H1 (cell line): Measurements from ENCODE around the gene FHIT. TPM values are rescaled to one million over a fixed set of nuclear protein-coding genes. Genes with fewer than 3 reads are reported as not detected.

Experiments used
- CTCF ChIA-PET: fragments of 300-600 bp; sonication (Branson Sonifier 250); formaldehyde crosslinking; loops from one replicate; lab custom pipeline; 2021; ENCODE audit not compliant: partially characterized antibody; lab: Charles Lee
- POLR2A ChIA-PET: fragments of 300-600 bp; sonication (Branson Sonifier 250); formaldehyde crosslinking; loops from one replicate; lab custom pipeline; 2021; ENCODE audit warnings: inconsistent platforms; ENCODE audit not compliant: partially characterized antibody; lab: Charles Lee
- DNase-seq, 2 experiments: peaks; one replicate each; pipeline versions ENCODE4 v3.0.0 to v3.0.0-alpha.2; 2010 to 2022; ENCODE audit warnings: low spot score in 2 of 2, low read depth in 1 of 2, mixed read lengths in 1 of 2
- FAIRE-seq: peaks from 2 replicates; lab custom pipeline; 2011; peaks lifted over from hg19 to GRCh38; lab: Jason Lieb, UNC
- H2AFZ ChIP-seq: 2 replicates; pipeline ENCODE4 v1.8.1; 2012; ENCODE audit warnings: low read length, inconsistent platforms
- H2AK5ac ChIP-seq: 2 replicates; pipeline ENCODE4 v1.6.1; 2013; ENCODE audit warnings: low read depth, low read length
- H2BK120ac ChIP-seq: replicated peaks from 2 replicates; pipeline ENCODE3; 2013; ENCODE audit warnings: low read depth, low read length, inconsistent platforms
- H2BK12ac ChIP-seq: 2 replicates; pipeline ENCODE4 v1.6.1; 2013; ENCODE audit warnings: low read depth, low read length
- H2BK15ac ChIP-seq: 2 replicates; pipeline ENCODE4 v1.6.1; 2013; ENCODE audit warnings: low read length
- H2BK20ac ChIP-seq: 2 replicates; pipeline ENCODE4 v1.6.1; 2013; ENCODE audit warnings: low read length
- H2BK5ac ChIP-seq: 2 replicates; pipeline ENCODE4 v1.6.1; 2013; ENCODE audit warnings: low read depth, low read length
- H3K14ac ChIP-seq: 2 replicates; pipeline ENCODE4 v1.6.1; 2013; ENCODE audit warnings: inconsistent platforms; ENCODE audit not compliant: insufficient read length
- H3K18ac ChIP-seq: 2 replicates; pipeline ENCODE4 v1.6.1; 2013; ENCODE audit warnings: low read length; ENCODE audit errors: extremely low read depth
- H3K23ac ChIP-seq: 2 replicates; pipeline ENCODE4 v1.6.1; 2013; ENCODE audit warnings: inconsistent platforms; ENCODE audit not compliant: insufficient read length
- H3K23me2 ChIP-seq: 2 replicates; pipeline ENCODE4 v1.6.1; 2013; ENCODE audit warnings: low read depth, low read length
- H3K27ac ChIP-seq: 2 replicates; pipeline ENCODE4 v1.6.1; 2011; ENCODE audit warnings: low read depth, low read length, inconsistent platforms
- H3K27me3 ChIP-seq, 4 experiments: replicated peaks in 1 of 4; 1 replicate in 1 of 4; 2 replicates in 3 of 4; pipeline versions ENCODE4 v1.6.1 to v1.8.1; 2011 to 2013; ENCODE audit warnings: low read length in 3 of 4, mild to moderate bottlenecking in 3 of 4, inconsistent platforms in 2 of 4, mixed read lengths in 2 of 4, moderate library complexity in 1 of 4; ENCODE audit not compliant: control insufficient read depth in 3 of 4, insufficient read depth in 3 of 4; ENCODE audit errors: extremely low read depth in 1 of 4
- H3K36me3 ChIP-seq, 4 experiments: 2 replicates each; pipeline versions ENCODE4 v1.6.1 to v1.8.1; 2011 to 2013; ENCODE audit warnings: mild to moderate bottlenecking in 4 of 4, low read length in 3 of 4, moderate library complexity in 2 of 4, control low read depth in 1 of 4, inconsistent platforms in 1 of 4; ENCODE audit not compliant: insufficient read depth in 4 of 4, control insufficient read depth in 2 of 4
- H3K4ac ChIP-seq: replicated peaks from 2 replicates; pipeline ENCODE3; 2013; ENCODE audit warnings: low read length, low read depth, mixed read lengths, inconsistent platforms; ENCODE audit not compliant: insufficient read length
- H3K4me1 ChIP-seq, 4 experiments: replicated peaks in 1 of 4; 1 replicate in 1 of 4; 2 replicates in 3 of 4; pipeline versions ENCODE4 v1.6.1 to v1.8.1; 2011 to 2013; ENCODE audit warnings: low read length in 3 of 4, inconsistent platforms in 2 of 4, mixed read lengths in 1 of 4; ENCODE audit not compliant: insufficient read depth in 4 of 4, control insufficient read depth in 3 of 4
- H3K4me2 ChIP-seq, 2 experiments: 2 replicates each; pipeline versions ENCODE4 v1.6.1 to v1.8.1; 2011 to 2013; ENCODE audit warnings: low read depth in 2 of 2, low read length in 2 of 2, control low read depth in 1 of 2, inconsistent platforms in 1 of 2, mild to moderate bottlenecking in 1 of 2; ENCODE audit not compliant: insufficient read depth in 1 of 2
- H3K4me3 ChIP-seq, 4 experiments: fragments of 200-600, 300-600 bp in 1 of 4; sonication (generic), shearing (Covaris generic), sonication (Bioruptor Twin) in 1 of 4; 2 replicates each; pipeline versions ENCODE4 v1.5.1 to v1.8.1; 2011 to 2016; ENCODE audit warnings: low read length in 4 of 4, low read depth in 3 of 4, control low read depth in 2 of 4, inconsistent platforms in 2 of 4, mild to moderate bottlenecking in 2 of 4, mixed read lengths in 1 of 4, moderate library complexity in 1 of 4; ENCODE audit not compliant: insufficient read depth in 2 of 4; ENCODE audit errors: extremely low read depth in 1 of 4
- H3K56ac ChIP-seq: replicated peaks from 2 replicates; pipeline ENCODE3; 2013; ENCODE audit warnings: low read depth, mild to moderate bottlenecking, mixed read lengths, low read length, inconsistent platforms; ENCODE audit not compliant: insufficient read length
- H3K79me1 ChIP-seq: 2 replicates; pipeline ENCODE4 v1.6.1; 2013; ENCODE audit warnings: low read depth, low read length, control low read depth
- H3K79me2 ChIP-seq, 2 experiments: 2 replicates each; pipeline versions ENCODE4 v1.6.1 to v1.8.1; 2012 to 2013; ENCODE audit warnings: low read length in 2 of 2, mild to moderate bottlenecking in 2 of 2, inconsistent platforms in 1 of 2; ENCODE audit not compliant: insufficient read depth in 2 of 2, control insufficient read depth in 1 of 2
- H3K9ac ChIP-seq, 4 experiments: replicated peaks in 1 of 4; 1 replicate in 1 of 4; 2 replicates in 3 of 4; pipeline versions ENCODE4 v1.6.1 to v1.8.1; 2011 to 2013; ENCODE audit warnings: low read depth in 3 of 4, low read length in 3 of 4, control low read depth in 2 of 4, mild to moderate bottlenecking in 2 of 4, moderate library complexity in 2 of 4, inconsistent platforms in 1 of 4; ENCODE audit errors: extremely low read depth in 1 of 4
- H3K9me3 ChIP-seq, 2 experiments: 2 replicates each; pipeline versions ENCODE4 v1.6.1 to v1.8.1; 2012 to 2013; ENCODE audit warnings: mild to moderate bottlenecking in 2 of 2, moderate library complexity in 2 of 2, control low read depth in 1 of 2, inconsistent platforms in 1 of 2, low read depth in 1 of 2, low read length in 1 of 2, mixed read lengths in 1 of 2; ENCODE audit not compliant: insufficient read depth in 2 of 2
- H4K20me1 ChIP-seq, 2 experiments: replicated peaks in 1 of 2; 2 replicates each; pipeline versions ENCODE3 to v1.8.1; 2011 to 2013; ENCODE audit warnings: inconsistent platforms in 2 of 2, low read length in 2 of 2, mild to moderate bottlenecking in 1 of 2; ENCODE audit not compliant: insufficient read depth in 2 of 2, control insufficient read depth in 1 of 2
- H4K5ac ChIP-seq: 2 replicates; pipeline ENCODE4 v1.6.1; 2013; ENCODE audit warnings: low read length, low read depth, mixed read lengths, inconsistent platforms; ENCODE audit not compliant: insufficient read length
- H4K8ac ChIP-seq: 2 replicates; pipeline ENCODE4 v1.8.0; 2013; ENCODE audit warnings: mild to moderate bottlenecking, moderate library complexity, low read length, inconsistent platforms; ENCODE audit not compliant: insufficient read depth; ENCODE audit errors: extremely low read depth
- H4K91ac ChIP-seq: replicated peaks from 2 replicates; pipeline ENCODE3; 2013; ENCODE audit warnings: low read length, mixed read lengths, inconsistent platforms; ENCODE audit not compliant: insufficient read length
- CBX8 ChIP-seq: fragments of 300-800, 300-1000 bp; sonication (generic); IDR thresholded peaks from 2 replicates; pipeline ENCODE4 v1.7.1; 2016; ENCODE audit warnings: low read depth, low read length, borderline replicate concordance
- GTF2F1 ChIP-seq: IDR thresholded peaks from 2 replicates; pipeline ENCODE4 v1.6.1; 2012; ENCODE audit warnings: low read depth, low read length, improper control_type of control experiment, borderline replicate concordance
- HDAC6 ChIP-seq: IDR thresholded peaks from one replicate; pipeline ENCODE4 v1.7.1; 2012; ENCODE audit warnings: low read depth, mild to moderate bottlenecking, inconsistent platforms, low read length, moderate library complexity
- POLR2AphosphoS5 ChIP-seq: IDR thresholded peaks from 2 replicates; pipeline ENCODE4 v1.6.1; 2011; ENCODE audit warnings: low read depth, low read length
- WGBS, 2 experiments: shearing (Covaris generic) in 1 of 2; methylation state at CpG; one replicate each; pipeline versions ENCODE4 v1.1.6 to v1.1.7; 2013 to 2015; ENCODE audit warnings: low lambda C conversion rate in 2 of 2, mixed read lengths in 2 of 2, inconsistent platforms in 1 of 2, low coverage in 1 of 2, missing lambda C conversion rate in 1 of 2; ENCODE audit not compliant: insufficient replicate concordance in 2 of 2, insufficient coverage in 1 of 2, insufficient read length in 1 of 2; ENCODE audit errors: extremely low coverage in 1 of 2, missing lambda C conversion rate in 1 of 2; 5-methylcytosine and 5-hydroxymethylcytosine counted together
- polyA plus RNA-seq, 7 experiments: library from polyadenylated mRNA; depleted of rRNA in 3 of 7; stranded (reverse) in 5 of 7; unstranded in 2 of 7; fragments of >200 nt in 5 of 7; fragments of 200-250 nt in 2 of 7; gene quantifications; 1 replicate in 5 of 7; 2 replicates in 1 of 7; 4 replicates in 1 of 7; pipeline versions ENCODE4 v1.2.1 to v1.2.3, GENCODE V29; 2011 to 2013; ENCODE audit warnings: missing spikeins in 2 of 7, mixed read lengths in 2 of 7
- total RNA-seq: library from RNA; stranded (reverse); fragmentation: NEBNext Ultra II Directional; extraction: Animal tissue kit (Norgen Biotek cat#: 25700); gene quantifications from 2 replicates; pipeline ENCODE4 v1.2.1, GENCODE V29; 2021

Gene FHIT
- total and polyA plus RNA-seq, 2 of the 8 experiments (the other 6 are each of a cell fraction or from before 2014, with no cell fraction given), result 1.2 to 3.2 TPM

DNA sequence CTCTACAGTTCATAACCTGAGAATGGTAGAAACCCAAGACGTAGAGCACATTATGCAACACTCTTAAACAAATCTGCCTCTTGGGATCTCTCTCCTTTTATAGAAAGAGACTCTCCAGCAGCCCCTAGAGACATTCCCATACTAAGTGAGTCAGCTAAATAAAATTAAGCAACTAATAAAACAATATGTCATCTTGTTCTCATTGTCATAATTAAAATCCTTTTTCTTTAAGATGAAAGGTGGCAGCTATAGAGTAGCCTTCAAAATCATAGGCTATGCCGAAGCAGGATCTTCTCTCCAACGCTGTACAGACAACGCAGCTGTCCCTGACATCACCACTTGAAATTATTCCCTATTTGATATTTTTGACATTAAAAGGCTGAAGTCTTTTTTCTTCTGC, 790.0 kb downstream of the FHIT start:
- no peaks in the 10 kb centered on the region for H3K79me2 ChIP-seq
- no peak overlapping the region for H3K9ac ChIP-seq
- no peak overlapping the region for H2BK12ac ChIP-seq
- no peak overlapping the region for H3K4ac ChIP-seq
- no peaks in the 10 kb centered on the region for H3K9me3 ChIP-seq
- ChIA-PET CTCF (interaction anchor here (0.6 kb wide), 1 partner anchor 94 kb away, joined by 4 read pairs; no protein-coding TSS in a partner anchor), POLR2A (no interaction called here)
- no peaks in the 10 kb centered on the region for H3K4me1 ChIP-seq
- DNase-seq (no peak), FAIRE-seq (no peak)
- no peaks in the 10 kb centered on the region for H3K36me3 ChIP-seq
- H3K27me3 ChIP-seq, result no peaks in the 10 kb centered on the region
- no peak overlapping the region for H3K23ac ChIP-seq
- H4K91ac ChIP-seq, result no peak overlapping the region
- no peak overlapping the region for H2AK5ac ChIP-seq
- no peak overlapping the region for H2BK20ac ChIP-seq
- no peak overlapping the region for H3K56ac ChIP-seq
- TF ChIP-seq CBX8 (no peak), HDAC6 (no peak), GTF2F1 (no peak), POLR2AphosphoS5 (no peak)
- H3K14ac ChIP-seq, result no peak overlapping the region
- no peaks in the 10 kb centered on the region for H3K23me2 ChIP-seq
- no peak overlapping the region for H3K18ac ChIP-seq
- H2AFZ ChIP-seq, result no peak overlapping the region
- H3K79me1 ChIP-seq, result no peaks in the 10 kb centered on the region
- H2BK15ac ChIP-seq, result no peak overlapping the region
- no peak overlapping the region for H3K4me2 ChIP-seq
- H4K8ac ChIP-seq, result no peak overlapping the region
- H4K5ac ChIP-seq, result no peak overlapping the region
- H2BK120ac ChIP-seq, result no peak overlapping the region
- no peak overlapping the region for H2BK5ac ChIP-seq
- WGBS, 2 experiments, result 95% methylated on average over 4 of the region's 4 CpGs; no CpG with 5 or more reads in 1 of the 2 experiments
- no peak overlapping the region for H3K27ac ChIP-seq
- no peaks in the 10 kb centered on the region for H4K20me1 ChIP-seq
- H3K4me3 ChIP-seq, result no peak overlapping the region
